Neuron (in vitro differentiated cells): Measurements from ENCODE around the gene UBAC2.

Source experiments
- H2AFZ ChIP-seq: one replicate; pipeline ENCODE4 v1.6.1; 2013; ENCODE audit warnings: low read depth, mild to moderate bottlenecking, inconsistent platforms, low read length, moderate library complexity
- H3K27me3 ChIP-seq: one replicate; pipeline ENCODE4 v1.6.1; 2013; ENCODE audit warnings: low read length; ENCODE audit not compliant: insufficient read depth
- H3K36me3 ChIP-seq: one replicate; pipeline ENCODE4 v1.6.1; 2013; ENCODE audit warnings: low read length; ENCODE audit not compliant: insufficient read depth
- H3K4me1 ChIP-seq: one replicate; pipeline ENCODE4 v1.6.1; 2013; ENCODE audit warnings: low read length; ENCODE audit not compliant: insufficient read depth
- H3K4me3 ChIP-seq: 2 replicates; pipeline ENCODE4 v1.5.1; 2013; ENCODE audit warnings: mild to moderate bottlenecking, low read length, moderate library complexity
- H3K9me3 ChIP-seq: one replicate; pipeline ENCODE4 v1.6.1; 2013; ENCODE audit warnings: low read length

Gene UBAC2

DNA sequence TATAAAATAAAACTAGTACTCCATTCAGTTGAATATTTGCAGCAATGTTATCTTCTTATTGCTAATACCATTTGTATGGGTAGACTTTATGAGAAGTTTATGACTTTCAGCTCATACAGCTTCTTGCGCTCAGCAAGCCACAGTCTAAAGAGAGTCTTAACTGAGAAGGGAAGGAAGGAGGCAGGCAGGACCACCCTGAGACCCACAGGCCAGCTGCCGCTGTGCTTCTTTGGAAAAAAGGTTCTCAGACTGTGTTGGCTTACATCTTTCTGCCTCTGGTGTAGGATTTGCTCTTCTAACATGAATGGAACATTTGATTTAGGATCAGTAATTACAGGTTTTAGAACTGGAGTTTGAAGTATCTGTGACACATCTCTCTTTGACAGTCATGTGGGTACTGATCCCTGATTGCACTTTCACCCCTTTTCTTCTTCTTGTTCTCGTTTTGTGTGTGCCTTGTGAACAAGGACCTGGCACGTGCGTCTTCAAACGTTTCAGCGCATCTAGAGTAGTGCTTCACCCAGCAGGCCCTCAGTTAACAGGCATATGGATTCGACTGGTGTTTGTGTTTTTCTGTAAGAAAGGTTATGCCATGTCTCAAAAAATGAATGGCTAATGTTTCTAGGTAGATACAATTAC lies 64.6 kb downstream of the UBAC2 start:
- Histone ChIP-seq H3K9me3 (no peaks in the 10 kb centered on the region), H3K36me3 (no peaks in the 10 kb centered on the region), H3K4me3 (no peak overlapping the region), H3K4me1 (peaks cover 6% of the 10 kb centered on the region), H2AFZ (no peak overlapping the region), H3K27me3 (no peaks in the 10 kb centered on the region)

DNA sequence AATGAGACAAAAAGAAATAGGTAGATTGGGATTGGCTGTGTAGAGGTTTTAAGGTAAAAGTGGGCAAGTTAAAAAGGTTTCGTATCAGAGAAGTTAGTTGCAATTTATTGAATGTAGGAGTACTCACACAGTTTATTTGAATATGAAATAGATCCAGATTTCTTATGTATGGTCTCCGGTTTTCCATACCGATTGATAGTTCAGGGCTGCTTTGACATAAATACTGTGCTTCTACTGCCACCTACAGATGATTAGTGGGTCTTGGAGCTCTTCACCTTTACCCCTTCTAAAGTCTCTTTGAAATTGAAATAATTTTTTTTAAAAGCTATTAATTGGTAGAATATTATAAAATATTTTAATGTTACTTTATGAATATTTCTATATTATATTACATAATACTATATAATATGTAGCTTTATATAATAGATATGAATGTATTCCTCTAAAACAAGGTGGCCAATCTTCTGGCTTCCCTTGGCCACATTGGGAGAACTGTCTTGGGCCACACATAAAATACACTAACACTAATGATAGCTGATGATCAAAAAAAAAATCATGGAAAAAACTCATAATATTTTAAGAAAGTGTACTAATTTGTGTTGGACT lies 65.3 kb downstream of the UBAC2 start:
- H3K4me3 ChIP-seq = no peak overlapping the region
- H3K4me1 ChIP-seq = peaks cover 3% of the 10 kb centered on the region
- no peak overlapping the region for H2AFZ ChIP-seq
- no peaks in the 10 kb centered on the region for H3K27me3 ChIP-seq
- H3K9me3 ChIP-seq = no peaks in the 10 kb centered on the region
- H3K36me3 ChIP-seq = no peaks in the 10 kb centered on the region

DNA sequence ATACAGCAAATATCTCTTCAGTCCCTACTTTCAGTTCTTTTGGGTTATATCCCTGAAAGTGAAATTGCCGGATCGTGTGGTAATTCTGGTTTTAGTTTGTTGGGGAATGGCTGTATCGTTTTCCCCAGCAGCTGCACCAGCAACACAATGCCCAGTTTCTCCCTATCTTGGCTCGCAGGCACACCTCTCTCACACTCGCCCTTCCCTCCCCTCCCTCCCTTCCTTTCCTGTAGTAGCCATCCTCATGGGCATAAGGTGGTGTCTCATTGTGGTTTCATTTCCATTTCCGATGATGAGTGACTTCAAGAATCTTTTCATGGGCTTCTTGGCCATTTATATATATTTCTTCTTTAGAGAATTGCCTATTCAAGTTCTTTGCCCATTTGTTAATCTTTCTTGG lies 66.2 kb downstream of the UBAC2 start:
- H3K4me1 ChIP-seq = no peaks in the 10 kb centered on the region
- H2AFZ ChIP-seq = no peak overlapping the region
- H3K4me3 ChIP-seq = no peak overlapping the region
- H3K9me3 ChIP-seq = no peaks in the 10 kb centered on the region
- H3K27me3 ChIP-seq = no peaks in the 10 kb centered on the region
- no peaks in the 10 kb centered on the region for H3K36me3 ChIP-seq

DNA sequence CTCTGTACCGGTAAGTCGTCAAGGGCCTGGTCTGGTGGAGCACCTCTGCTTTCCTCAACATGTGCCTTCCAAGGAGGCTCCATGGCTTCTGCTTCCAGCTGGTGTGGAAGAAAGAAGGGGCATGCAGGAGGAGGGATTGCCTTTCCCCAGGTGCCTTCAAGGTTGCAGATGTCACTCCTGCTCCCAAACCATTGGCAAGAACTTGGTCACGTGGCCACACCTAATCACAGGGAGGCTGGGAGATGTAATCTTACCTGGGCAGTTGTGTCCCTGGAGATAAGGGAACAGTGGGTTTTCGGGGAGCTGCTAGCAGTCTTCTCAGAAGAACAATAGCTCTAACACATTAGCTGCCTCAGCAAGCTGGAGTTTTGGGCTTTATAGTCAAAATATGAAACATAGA lies 67.3 kb downstream of the UBAC2 start:
- Histone ChIP-seq H3K27me3 (no peaks in the 10 kb centered on the region), H2AFZ (no peak overlapping the region), H3K36me3 (no peaks in the 10 kb centered on the region), H3K4me3 (no peak overlapping the region), H3K9me3 (no peaks in the 10 kb centered on the region), H3K4me1 (no peaks in the 10 kb centered on the region)

DNA sequence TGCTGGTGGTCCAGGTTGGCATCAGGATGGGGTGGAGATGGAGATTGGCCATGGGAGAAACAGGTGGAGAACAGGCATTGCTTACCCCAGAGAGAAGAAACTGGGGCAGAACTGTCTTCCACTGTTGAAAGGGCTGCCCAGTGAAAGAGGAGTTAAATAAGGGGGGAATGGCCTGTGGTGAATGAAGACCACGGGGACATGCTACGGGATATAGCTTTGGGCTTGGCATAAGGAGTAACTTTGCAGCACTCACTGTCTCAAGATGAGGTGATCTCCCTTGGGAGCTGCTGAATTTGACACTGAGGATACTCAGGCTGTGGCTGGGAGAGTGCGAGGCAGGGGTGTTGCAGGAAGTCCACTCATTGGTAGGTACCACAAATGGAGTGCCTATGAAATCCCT lies 68.2 kb downstream of the UBAC2 start:
- H3K4me3 ChIP-seq = no peak overlapping the region
- no peaks in the 10 kb centered on the region for H3K4me1 ChIP-seq
- no peaks in the 10 kb centered on the region for H3K9me3 ChIP-seq
- H3K36me3 ChIP-seq = no peaks in the 10 kb centered on the region
- H3K27me3 ChIP-seq = no peaks in the 10 kb centered on the region
- H2AFZ ChIP-seq = no peak overlapping the region

GRCh38 chr13:99269627-99270241 lies 69.1 kb downstream of the UBAC2 start:
- Histone ChIP-seq H3K4me1 (no peaks in the 10 kb centered on the region), H3K36me3 (no peaks in the 10 kb centered on the region), H2AFZ (no peak overlapping the region), H3K9me3 (no peaks in the 10 kb centered on the region), H3K4me3 (no peak overlapping the region), H3K27me3 (no peaks in the 10 kb centered on the region)

DNA sequence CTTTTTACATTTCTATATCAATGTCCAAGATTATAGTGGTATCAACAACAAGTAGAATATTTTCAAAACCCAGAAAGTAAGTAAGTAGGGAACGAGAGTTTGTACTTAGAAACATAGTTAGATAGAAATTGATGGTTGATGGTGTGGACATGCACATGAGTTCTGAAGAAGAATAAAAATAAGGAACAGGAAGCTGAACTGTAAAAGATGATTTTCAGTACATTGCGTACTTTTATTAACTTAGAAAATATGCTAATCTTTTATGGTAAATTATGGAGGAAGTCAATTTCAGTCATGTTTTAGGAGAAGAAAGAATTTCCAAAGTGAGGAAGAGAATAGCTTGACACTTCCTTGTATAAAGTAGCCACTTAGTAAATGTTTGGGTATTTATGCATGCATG lies 69.9 kb downstream of the UBAC2 start:
- H2AFZ ChIP-seq = no peak overlapping the region

GRCh38 chr13:99271249-99271648 lies 70.6 kb downstream of the UBAC2 start:
- H3K4me3 ChIP-seq = no peak overlapping the region
- H2AFZ ChIP-seq = no peak overlapping the region
- H3K36me3 ChIP-seq = no peaks in the 10 kb centered on the region
- no peaks in the 10 kb centered on the region for H3K27me3 ChIP-seq
- H3K4me1 ChIP-seq = no peaks in the 10 kb centered on the region
- no peaks in the 10 kb centered on the region for H3K9me3 ChIP-seq

More for the DNA sequence above, 69.9 kb downstream of the UBAC2 start:
- no peaks in the 10 kb centered on the region for H3K27me3 ChIP-seq
- H3K4me3 ChIP-seq = no peak overlapping the region
- no peaks in the 10 kb centered on the region for H3K4me1 ChIP-seq
- H3K36me3 ChIP-seq = no peaks in the 10 kb centered on the region
- H3K9me3 ChIP-seq = no peaks in the 10 kb centered on the region

DNA sequence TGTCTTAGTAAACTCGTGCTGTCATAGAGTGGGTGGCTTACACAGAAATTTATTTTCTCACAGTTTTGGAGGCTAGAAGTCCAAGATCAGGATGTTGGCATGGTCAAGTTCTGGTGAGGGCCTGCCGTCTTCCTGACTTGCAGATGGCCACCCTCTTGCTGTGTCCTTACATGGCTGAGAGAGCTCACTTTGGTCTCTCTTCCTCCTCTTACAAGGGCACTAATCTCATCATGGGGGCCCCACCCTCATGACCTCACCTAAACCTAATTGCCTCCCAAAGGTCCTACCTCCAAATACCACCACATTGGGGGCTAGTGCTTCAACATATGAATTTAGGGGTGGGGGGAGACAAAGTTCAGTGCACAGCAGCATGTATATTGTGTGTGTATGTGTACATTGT lies 71.8 kb downstream of the UBAC2 start:
- no peaks in the 10 kb centered on the region for H3K36me3 ChIP-seq
- H2AFZ ChIP-seq = no peak overlapping the region
- H3K9me3 ChIP-seq = no peaks in the 10 kb centered on the region
- H3K4me3 ChIP-seq = no peak overlapping the region
- H3K4me1 ChIP-seq = no peaks in the 10 kb centered on the region
- H3K27me3 ChIP-seq = no peaks in the 10 kb centered on the region

DNA sequence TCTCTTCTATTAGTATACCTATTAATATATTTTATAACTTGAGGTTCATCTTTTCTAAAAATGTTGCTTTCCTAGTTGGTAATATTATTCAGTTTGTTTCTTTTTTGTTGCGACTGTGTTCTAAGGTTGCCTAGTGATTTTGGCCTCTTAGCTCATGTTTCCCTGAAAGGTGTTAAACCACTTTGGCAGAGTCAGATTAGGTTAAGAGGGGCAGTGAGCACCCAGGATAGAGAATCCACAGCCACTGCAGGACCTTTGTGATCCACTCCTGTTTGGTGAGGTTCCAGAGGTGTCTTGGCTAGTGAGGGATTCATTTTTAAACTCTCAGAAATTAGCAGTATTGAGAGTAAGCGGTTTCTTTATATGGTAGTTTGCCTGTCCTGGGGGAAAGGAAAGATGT lies 72.5 kb downstream of the UBAC2 start:
- Histone ChIP-seq H3K9me3 (no peaks in the 10 kb centered on the region), H3K36me3 (no peaks in the 10 kb centered on the region), H3K4me3 (no peak overlapping the region), H3K4me1 (no peaks in the 10 kb centered on the region), H2AFZ (no peak overlapping the region), H3K27me3 (no peaks in the 10 kb centered on the region)

DNA sequence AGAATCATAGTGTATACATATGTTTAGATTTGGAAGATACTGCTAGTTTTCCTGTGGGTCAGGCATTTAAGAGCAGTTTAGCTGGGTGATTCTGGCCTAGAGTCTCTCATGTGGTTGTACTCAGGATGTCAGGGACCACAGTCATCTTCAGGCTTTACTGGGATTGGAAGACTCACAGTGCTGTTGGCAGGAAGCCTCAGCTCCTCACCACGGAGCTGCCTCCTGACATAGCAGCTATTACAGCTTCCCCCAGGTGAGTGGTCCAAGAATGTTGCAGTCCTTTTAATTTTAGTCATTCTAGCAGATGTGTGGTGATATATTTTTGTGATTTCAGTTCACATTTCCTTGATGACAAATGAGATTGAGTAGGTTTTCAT lies 74.4 kb downstream of the UBAC2 start:
- H2AFZ ChIP-seq = no peak overlapping the region
- H3K4me3 ChIP-seq = no peak overlapping the region
- H3K9me3 ChIP-seq = no peaks in the 10 kb centered on the region
- no peaks in the 10 kb centered on the region for H3K4me1 ChIP-seq
- H3K36me3 ChIP-seq = no peaks in the 10 kb centered on the region
- H3K27me3 ChIP-seq = no peaks in the 10 kb centered on the region

GRCh38 chr13:99276706-99277105 lies 76.1 kb downstream of the UBAC2 start:
- Histone ChIP-seq H3K4me3 (no peak overlapping the region), H3K4me1 (no peaks in the 10 kb centered on the region), H3K9me3 (no peaks in the 10 kb centered on the region), H2AFZ (no peak overlapping the region), H3K36me3 (no peaks in the 10 kb centered on the region), H3K27me3 (no peaks in the 10 kb centered on the region)

- H3K4me3 ChIP-seq = no peak overlapping the region
- H2AFZ ChIP-seq = no peak overlapping the region
- H3K4me1 ChIP-seq = no peaks in the 10 kb centered on the region
- H3K27me3 ChIP-seq = no peaks in the 10 kb centered on the region
- no peaks in the 10 kb centered on the region for H3K9me3 ChIP-seq
- no peaks in the 10 kb centered on the region for H3K36me3 ChIP-seq
These were observed 77.0 kb downstream of the UBAC2 start for GRCh38 chr13:99277629-99278028.

DNA sequence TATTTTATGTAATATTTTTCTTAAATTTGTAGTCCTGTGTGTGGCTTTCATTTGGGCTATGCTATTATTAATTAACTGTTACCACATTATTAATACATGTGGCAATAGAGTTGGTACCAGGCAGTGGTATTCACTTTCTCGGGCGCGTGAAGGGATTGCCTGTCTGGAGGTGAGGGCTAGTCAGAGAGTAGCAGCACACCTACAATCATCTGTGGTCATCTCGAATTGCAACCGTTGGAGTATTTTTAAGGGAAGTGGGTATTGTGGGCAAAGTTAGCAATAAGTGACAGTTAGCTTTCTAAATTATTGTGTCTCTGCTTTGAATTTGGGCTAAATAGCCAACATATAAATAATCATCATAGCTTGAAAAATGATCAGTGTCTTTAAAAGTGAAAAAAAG lies 77.5 kb downstream of the UBAC2 start:
- Histone ChIP-seq H3K27me3 (no peaks in the 10 kb centered on the region), H3K36me3 (no peaks in the 10 kb centered on the region), H3K9me3 (no peaks in the 10 kb centered on the region), H2AFZ (no peak overlapping the region), H3K4me3 (no peak overlapping the region), H3K4me1 (no peaks in the 10 kb centered on the region)
